Globus pallidus (tissue), 1 donor: ENCODE measurements around the gene ALG14.
"Not testable (repeated sequence)": the region's sequence is repeated elsewhere in the genome, so short reads cannot be mapped to it uniquely, and the experiment has no call there.

Experiments used
- DNase-seq: peaks from one replicate; pipeline ENCODE4 v3.0.0-alpha.2; 2015; ENCODE audit warnings: low spot score

The ALG14 gene

GRCh38 chr1:94953746-94954145, 119.0 kb downstream of the ALG14 start:
- no peak for DNase-seq

DNA sequence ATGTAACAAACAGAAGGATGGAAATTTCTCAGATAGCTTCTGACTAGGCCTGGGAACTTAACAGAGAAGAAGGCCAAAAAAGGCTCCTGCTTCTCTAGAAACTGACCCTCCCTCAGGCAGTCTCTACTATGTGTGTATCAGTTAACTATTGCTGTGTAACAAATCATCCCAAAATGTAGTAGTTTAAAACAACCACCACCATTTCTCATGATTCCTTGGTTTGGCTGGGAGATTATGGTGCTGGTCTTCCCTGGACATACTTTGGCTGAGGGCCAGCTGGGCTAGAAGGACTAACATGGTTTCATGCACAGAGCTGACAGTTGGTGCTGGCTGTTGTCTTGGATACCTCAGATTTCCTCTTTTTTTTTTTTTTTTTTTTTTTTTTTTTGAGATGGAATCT, 119.6 kb downstream of the ALG14 start:
- no peak for DNase-seq

DNA sequence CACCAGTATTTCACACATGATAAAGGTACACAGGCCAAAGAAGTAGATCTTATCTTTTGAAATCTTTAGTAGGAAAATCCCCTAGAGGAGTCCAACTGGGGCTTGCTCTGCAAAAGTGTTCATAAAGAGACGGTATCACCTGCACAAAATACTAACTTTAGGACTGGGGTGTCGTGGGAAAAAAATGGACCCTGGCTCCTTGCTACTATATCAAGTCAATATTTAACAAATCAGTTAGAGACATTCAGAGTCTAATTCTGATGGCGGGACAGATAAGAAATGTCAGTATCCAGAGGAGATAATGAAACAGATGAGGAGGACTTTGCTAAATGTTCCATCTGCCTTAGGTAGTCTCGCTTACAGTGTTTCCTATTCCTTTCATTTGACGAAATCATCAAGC, 120.2 kb downstream of the ALG14 start:
- no peak for DNase-seq

- no peak for DNase-seq
Measured at GRCh38 chr1:94951509-94952208, 121.1 kb downstream of the ALG14 start.

- no peak for DNase-seq
Measured at GRCh38 chr1:94951046-94951445, 121.7 kb downstream of the ALG14 start.

GRCh38 chr1:94949681-94950661, 122.8 kb downstream of the ALG14 start:
- no peak for DNase-seq

DNA sequence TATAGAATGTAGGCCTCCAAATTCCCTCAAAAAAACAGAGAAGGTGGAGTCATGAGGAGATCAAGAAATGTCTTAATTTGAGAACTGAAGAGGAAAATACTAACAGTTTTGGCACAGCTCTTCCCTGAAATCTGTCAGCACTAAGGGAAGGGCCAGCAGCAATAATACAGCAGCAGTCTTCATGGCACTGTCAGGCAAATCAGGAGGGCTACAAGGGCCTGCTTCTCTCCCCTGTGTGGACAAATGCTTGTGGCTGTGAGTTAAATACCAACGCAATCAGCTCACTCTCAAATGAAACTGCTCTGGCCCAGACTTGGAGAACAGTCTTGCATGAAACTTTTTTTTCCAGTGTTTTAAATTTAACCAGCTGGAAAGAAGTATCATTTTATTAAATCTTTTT, 125.3 kb downstream of the ALG14 start:
- no peak for DNase-seq

- DNase-seq = no peak
Measured at GRCh38 chr1:94946886-94947285, 125.9 kb downstream of the ALG14 start.

DNA sequence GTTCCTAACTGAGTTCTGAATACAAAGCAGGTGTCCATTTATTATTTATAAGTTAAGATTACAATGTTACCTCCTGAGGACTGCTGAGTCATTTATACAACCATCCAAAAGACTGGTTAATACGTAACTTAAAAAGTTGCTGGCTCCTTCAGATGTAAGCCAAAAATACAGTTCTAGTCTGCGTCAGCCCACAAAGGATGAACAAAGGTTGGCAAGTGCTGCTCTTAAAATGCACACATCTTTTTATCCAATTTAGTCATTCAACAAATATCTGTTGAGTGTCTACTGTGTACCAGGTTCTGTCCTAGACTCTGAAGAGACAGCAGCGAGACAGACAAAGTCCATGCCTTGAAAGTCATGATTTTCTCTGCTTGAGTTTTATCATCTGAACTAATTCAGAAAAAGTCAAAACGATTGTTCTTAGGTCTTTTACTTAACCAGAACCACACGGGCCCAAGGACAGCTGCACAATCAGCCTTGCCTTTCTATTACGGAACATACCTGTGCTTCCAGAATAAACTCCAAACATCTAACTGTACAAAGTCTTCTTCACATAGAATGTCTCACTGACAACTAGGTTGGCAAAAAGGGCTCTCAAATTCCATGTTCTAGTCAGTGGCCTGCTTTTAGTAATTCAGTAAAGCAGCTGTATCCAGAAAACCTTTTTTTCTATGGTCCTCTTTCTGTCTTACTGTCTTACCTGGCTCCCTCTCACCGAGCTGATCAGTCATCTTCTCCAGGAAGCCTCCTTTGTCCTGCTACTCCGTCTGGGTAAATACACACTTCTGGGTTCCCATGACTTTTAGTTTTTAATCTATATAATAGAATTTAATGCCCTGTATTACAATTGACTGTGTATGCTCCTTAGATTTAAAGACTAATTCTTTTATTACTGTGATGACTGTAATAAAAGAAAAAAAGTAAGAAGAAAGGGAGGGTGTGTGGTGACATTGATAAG, 130.3 kb downstream of the ALG14 start:
- DNase-seq = no peak

DNA sequence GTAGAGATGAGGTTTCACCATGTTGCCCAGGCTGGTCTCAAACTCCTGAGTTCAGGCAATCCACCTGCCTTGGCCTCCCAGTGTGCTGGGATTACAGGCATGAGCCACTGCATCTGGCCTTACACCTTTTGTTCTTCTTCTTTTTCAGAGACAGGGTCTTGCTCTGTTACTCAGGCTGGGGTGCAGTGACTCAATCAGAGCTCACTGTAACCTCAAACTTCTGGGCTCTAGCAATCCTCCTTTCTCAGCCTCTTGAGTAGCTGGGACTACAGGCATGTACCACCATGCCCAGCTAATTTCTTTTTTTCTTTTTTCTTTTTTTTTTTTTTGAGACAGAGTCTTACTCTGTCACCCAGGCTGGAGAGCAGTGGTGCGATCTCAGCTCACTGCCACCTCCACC, 131.3 kb downstream of the ALG14 start:
- not testable (repeated sequence) for DNase-seq

- DNase-seq = no peak
Measured at GRCh38 chr1:94940738-94941137, 132.0 kb downstream of the ALG14 start.

DNA sequence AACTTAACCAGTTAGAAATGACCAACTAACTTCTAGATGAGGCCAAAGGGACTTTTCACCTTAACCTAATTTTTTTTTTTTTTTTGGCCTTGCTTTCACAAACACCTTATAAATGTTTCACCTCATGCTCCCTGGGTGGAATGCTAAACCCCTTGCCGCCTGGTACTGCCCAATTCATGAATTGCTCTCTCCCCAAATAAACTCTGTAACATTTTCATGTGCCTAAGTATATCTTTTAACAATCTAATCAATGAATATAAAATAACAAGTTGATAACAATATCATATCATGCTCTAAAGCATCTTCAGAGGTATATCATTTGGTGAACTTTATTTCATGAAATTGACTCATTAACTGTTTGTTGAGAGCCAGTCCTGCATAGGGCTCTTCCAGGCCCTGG, 134.9 kb downstream of the ALG14 start:
- no peak for DNase-seq

DNA sequence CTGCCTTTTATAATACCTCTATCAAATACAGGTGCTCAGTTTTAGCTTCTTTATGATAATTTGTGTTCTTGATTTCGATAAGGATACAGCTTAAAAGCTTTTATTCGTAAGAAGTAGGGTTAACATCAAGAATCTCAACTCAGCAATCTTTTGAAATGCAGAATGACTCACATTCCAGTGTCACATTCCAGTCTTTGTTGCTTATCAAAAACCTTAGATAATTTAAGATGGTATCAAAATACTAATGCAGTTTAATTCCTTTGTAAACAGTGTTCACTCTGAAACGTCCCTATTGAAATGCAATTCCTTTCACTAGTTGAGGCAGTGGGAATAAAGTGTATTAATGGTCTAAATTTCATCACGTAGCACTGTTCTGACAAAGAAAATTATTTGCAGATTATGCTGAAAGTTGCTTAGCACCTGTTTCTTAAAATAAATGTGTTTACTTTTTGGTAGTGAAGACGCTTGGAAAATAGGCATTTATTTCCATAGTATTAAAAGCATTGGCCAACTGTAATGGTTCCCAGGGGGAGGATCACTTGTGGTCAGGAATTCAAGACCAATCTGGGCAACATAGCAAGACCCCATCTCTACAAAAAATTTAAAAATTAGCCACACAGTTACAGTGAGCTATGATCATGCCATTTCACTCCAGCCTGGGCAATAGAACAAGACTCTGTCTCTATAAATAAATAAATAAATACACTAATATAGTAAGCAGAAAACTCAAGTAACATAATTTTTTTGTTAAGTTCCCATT, 135.7 kb downstream of the ALG14 start:
- no peak for DNase-seq

GRCh38 chr1:94935476-94935875, 137.3 kb downstream of the ALG14 start:
- no peak for DNase-seq

DNA sequence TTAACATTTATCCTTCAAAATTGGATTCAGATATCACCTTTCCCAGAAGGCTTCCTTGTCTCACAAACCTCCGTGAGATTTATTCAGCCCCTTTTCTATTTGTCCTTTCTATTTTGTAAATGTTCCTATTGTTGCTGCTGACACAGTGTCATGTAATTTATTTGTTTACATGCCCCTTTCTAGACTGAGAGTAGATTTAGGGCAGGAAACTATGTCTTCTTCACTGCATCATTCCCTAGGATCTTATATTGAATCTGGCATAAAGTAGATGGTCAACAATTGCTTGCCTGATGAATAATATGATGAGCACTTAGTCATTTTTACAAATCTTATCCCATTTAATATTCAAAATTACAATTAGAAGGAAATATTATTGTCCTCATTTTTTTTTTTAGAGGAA, 137.7 kb downstream of the ALG14 start:
- DNase-seq = no peak

DNA sequence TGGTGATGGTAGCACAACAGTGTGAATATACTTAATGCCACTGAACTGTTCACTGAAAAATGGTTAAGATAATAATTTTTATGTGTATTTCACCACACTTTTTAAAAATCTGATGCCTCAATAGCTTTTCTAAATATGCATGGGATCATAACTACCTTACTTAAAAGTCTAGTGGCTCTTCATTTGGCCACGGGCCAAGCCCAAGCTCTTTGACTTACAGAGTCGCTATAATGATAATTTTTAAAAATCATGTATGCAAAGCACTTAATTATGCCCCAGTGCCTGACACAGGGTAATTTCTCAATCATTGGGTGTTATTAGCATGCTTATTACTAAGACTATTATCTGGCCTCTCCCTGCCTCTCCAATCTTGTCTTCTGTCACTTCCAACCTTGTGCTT, 138.2 kb downstream of the ALG14 start:
- no peak for DNase-seq

DNA sequence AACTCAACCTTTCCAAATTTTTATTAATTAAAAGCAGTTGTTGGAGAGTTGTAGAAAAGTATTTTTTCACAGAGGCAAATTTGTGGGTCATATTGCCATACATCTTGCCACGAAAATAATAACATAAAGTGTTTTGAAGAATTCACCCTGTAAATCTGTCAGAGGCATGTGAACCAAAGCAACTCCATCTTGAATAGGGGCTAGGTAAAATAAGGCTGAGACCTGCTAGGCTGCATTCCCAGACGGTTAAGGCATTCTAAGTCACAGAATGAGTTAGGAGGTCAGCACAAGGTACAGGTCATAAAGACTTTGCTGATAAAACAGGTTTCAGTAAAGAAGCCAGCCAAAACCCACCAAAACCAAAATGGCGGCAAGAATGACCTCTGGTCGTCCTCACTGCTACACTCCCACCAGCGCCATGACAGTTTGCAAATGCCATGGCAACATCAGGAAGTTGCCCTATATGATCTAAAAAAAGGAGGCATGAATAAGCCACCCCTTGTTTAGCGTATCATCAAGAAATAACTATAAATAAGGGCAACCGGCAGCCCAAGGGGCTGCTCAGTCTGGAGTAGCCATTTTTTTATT, 141.4 kb downstream of the ALG14 start:
- no peak for DNase-seq

DNA sequence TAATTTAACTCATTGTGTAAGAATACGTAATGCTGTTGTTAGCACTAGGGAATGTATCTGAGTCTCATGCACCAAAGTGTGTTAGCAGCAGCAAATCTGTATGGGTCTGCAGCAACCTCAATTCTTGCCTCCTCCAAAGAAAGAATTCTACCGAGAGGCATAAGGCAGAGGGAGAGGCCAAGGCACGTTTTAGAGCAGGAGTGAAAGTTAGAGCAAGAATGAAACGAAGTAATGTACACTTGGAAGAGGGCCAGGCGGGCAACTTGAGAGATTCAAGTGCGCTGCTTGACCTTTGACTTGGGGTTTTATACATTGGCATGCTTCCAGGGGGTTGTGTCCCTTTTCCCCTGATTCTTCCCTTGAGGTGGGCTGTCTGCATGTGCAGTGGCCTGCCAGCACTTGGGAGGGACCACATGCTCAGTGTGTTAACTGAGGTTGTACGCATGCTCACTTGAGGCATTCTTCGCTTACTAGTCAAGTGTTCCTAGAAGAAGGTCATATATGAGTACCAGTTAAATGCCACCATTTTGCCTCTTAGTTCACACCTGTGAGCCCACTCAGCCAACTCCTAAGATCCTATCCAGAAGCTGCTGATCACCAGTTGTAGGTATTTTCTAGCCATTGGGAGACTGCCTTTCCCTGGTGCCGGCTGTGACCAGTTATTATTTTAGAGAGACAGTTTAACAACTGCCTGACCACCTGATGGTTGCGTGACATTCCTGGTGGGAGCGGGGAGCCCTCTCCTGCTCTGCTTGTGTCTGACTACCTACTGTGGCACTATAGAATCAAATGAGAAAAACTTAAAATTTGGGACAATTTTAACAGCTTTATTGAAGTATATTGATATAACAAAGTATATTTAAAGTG, 143.2 kb downstream of the ALG14 start:
- no peak for DNase-seq

- DNase-seq = peak; percentile 16
Measured at GRCh38 chr1:94928293-94928939, 144.3 kb downstream of the ALG14 start.
